ENCODE results near the gene ANKRD24.
A peak's percentile ranks its signal among the peaks of the same experiment; 100 is the strongest.

The ANKRD24 gene

DNA sequence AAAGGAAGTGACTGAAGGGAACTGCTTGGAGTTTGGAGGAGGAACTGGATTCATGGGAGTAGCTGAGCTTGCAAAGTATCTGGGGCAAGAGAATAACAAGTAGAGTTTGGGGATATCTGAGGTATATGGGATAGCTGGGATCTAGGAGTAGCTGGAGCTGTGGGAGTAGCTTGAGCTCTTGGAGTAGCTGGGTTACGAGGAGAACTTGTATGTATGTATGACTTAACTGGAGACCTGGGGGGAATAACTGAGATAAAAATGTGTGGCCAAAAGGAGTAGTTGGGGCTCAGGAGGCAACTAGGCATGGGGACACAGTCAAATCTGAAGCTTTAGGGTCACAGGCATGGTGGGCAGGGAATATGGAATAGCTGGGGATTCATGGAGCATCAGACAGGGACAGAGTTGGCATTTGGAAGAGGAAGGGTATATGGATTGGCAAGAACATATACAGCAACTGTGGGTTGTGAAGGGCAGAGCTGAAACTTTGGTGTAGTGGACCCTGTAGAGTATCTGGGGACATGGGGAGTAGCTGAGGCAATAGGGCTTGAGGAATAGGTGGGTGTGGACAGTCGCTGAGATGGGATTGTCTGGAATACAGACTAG is 18.6 kb downstream of the ANKRD24 start:
- Histone ChIP-seq H3F3A (ENCODE audit: control insufficient read depth, insufficient read depth) (no peaks in the 10 kb centered on the region), H3K4me2 (ENCODE audit: low read length) (no peak overlapping the region), H3K9me3 (ENCODE audit: control insufficient read depth, insufficient read depth, low read length) (peaks cover 7% of the 10 kb centered on the region), H4K20me1 (ENCODE audit: control insufficient read depth, insufficient read depth, low read depth, low read length) (no peaks in the 10 kb centered on the region; the same call in 1 of the 2 replicates), H3K4me1 (ENCODE audit: control insufficient read depth, low read length) (no peaks in the 10 kb centered on the region), H3K27me3 (ENCODE audit: control insufficient read depth, low read length) (peaks cover 3% of the 10 kb centered on the region; the same call in 1 of the 2 replicates), H3K4me3 (ENCODE audit: low read length) (no peak overlapping the region), H3K36me3 (ENCODE audit: control insufficient read depth, low read length) (no peaks in the 10 kb centered on the region), H3K27ac (ENCODE audit: low read depth, low read length) (no peak overlapping the region), H3K9me2 (replicated peaks; ENCODE audit: control insufficient read depth, low read length) (no peaks in the 10 kb centered on the region), H3K79me2 (ENCODE audit: control insufficient read depth, low read length) (no peaks in the 10 kb centered on the region)
- TF ChIP-seq, protein P1, sequence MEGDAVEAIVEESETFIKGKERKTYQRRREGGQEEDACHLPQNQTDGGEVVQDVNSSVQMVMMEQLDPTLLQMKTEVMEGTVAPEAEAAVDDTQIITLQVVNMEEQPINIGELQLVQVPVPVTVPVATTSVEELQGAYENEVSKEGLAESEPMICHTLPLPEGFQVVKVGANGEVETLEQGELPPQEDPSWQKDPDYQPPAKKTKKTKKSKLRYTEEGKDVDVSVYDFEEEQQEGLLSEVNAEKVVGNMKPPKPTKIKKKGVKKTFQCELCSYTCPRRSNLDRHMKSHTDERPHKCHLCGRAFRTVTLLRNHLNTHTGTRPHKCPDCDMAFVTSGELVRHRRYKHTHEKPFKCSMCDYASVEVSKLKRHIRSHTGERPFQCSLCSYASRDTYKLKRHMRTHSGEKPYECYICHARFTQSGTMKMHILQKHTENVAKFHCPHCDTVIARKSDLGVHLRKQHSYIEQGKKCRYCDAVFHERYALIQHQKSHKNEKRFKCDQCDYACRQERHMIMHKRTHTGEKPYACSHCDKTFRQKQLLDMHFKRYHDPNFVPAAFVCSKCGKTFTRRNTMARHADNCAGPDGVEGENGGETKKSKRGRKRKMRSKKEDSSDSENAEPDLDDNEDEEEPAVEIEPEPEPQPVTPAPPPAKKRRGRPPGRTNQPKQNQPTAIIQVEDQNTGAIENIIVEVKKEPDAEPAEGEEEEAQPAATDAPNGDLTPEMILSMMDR (IDR thresholded peaks at IDR 0.05; ENCODE audit: low read depth, low read length, poor library complexity, severe bottlenecking) = no peak
- no peak for TF ChIP-seq EZH2phosphoT487 (IDR thresholded peaks at IDR 0.05; ENCODE audit: borderline replicate concordance, low read length)

DNA sequence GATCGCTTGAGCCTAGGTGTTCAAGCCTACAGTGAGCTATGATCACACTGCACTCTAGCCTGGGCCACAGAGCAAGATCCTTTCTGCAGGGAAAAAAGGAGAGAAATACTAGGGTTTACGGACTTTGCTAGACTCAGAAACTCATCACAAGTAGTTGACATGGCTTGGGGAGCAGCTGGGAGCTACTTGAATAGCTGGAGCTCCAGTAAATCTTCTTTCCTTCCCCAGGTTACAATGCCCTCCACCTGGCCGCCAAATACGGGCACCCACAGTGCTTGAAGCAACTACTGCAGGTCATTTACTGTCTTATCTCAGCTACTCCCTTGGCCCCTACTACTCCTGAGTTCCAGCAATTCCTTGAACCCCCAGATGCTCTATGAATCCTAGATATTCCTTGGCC is 19.3 kb downstream of the ANKRD24 start:
- Histone ChIP-seq H3K9me2 (replicated peaks; ENCODE audit: control insufficient read depth, low read length) (no peaks in the 10 kb centered on the region), H3K79me2 (ENCODE audit: control insufficient read depth, low read length) (no peaks in the 10 kb centered on the region), H3K27ac (ENCODE audit: low read depth, low read length) (no peak overlapping the region), H3K4me3 (ENCODE audit: low read length) (no peak overlapping the region), H4K20me1 (ENCODE audit: control insufficient read depth, insufficient read depth, low read depth, low read length) (no peaks in the 10 kb centered on the region; the same call in 1 of the 2 replicates), H3K4me1 (ENCODE audit: control insufficient read depth, low read length) (no peaks in the 10 kb centered on the region), H3K27me3 (ENCODE audit: control insufficient read depth, low read length) (peaks cover 3% of the 10 kb centered on the region; the same call in 1 of the 2 replicates), H3K36me3 (ENCODE audit: control insufficient read depth, low read length) (no peaks in the 10 kb centered on the region), H3K9me3 (ENCODE audit: control insufficient read depth, insufficient read depth, low read length) (peaks cover 7% of the 10 kb centered on the region), H3F3A (ENCODE audit: control insufficient read depth, insufficient read depth) (no peaks in the 10 kb centered on the region), H3K4me2 (ENCODE audit: low read length) (no peak overlapping the region)
- TF ChIP-seq EZH2phosphoT487 (IDR thresholded peaks at IDR 0.05; ENCODE audit: borderline replicate concordance, low read length) = no peak
- TF ChIP-seq, protein P1 (IDR thresholded peaks at IDR 0.05; ENCODE audit: low read depth, low read length, poor library complexity, severe bottlenecking) = no peak

DNA sequence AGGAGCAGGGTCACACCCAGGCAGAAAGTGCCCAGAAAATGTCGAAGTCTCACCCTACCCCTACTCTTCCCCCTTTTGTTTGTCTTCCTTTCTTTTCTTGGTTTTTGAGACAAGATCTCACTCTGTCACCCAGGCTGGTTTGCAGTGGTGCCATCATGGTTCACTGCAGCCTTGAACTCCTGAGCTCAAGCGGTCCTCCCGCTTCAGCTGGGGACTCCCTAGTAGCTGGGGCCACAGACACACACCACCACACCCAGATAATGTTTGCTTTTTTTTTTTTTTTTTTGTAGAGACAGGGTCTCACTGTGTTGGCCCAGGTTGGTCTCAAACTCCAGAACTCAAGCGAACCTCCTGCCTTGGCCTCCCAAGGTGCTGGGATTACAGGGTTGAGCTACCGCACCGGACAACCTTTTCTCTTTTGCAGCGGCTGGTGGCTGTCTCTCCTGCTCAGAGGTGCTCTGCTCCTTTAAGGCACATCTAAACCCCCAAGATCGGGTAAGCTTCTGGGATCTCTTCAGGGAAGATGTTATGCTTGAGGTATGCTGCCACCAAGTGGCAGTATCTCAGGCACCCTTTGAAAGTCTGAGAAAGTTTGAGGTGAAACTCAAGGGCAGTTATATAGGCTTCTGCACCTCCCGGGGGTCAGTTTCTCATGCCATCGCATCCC is 24.5 kb downstream of the ANKRD24 start:
- no peaks in the 10 kb centered on the region for H3K9me3 ChIP-seq (ENCODE audit: control insufficient read depth, insufficient read depth, low read length)
- no peaks in the 10 kb centered on the region for H3K79me2 ChIP-seq (ENCODE audit: control insufficient read depth, low read length)
- TF ChIP-seq EZH2phosphoT487 (IDR thresholded peaks at IDR 0.05; ENCODE audit: borderline replicate concordance, low read length) = no peak
- TF ChIP-seq, protein P1 (IDR thresholded peaks at IDR 0.05; ENCODE audit: low read depth, low read length, poor library complexity, severe bottlenecking) = peak; percentile 30
- no peaks in the 10 kb centered on the region for H3K4me1 ChIP-seq (ENCODE audit: control insufficient read depth, low read length)
- no peaks in the 10 kb centered on the region for H3F3A ChIP-seq (ENCODE audit: control insufficient read depth, insufficient read depth)
- no peak overlapping the region for H3K4me3 ChIP-seq (ENCODE audit: low read length)
- H3K9me2 ChIP-seq (replicated peaks; ENCODE audit: control insufficient read depth, low read length) = no peaks in the 10 kb centered on the region
- H3K27ac ChIP-seq (ENCODE audit: low read depth, low read length) = no peak overlapping the region
- no peaks in the 10 kb centered on the region for H3K36me3 ChIP-seq (ENCODE audit: control insufficient read depth, low read length)
- H3K27me3 ChIP-seq (ENCODE audit: control insufficient read depth, low read length) = no peaks in the 10 kb centered on the region
- H4K20me1 ChIP-seq (ENCODE audit: control insufficient read depth, insufficient read depth, low read depth, low read length) = no peaks in the 10 kb centered on the region
- H3K4me2 ChIP-seq (ENCODE audit: low read length) = no peak overlapping the region

Data from DOHH2 (cell line).